Pancreas (tissue), 10 donors: ENCODE results near the gene HHAT. TPM values are rescaled to one million over a fixed set of nuclear protein-coding genes. Genes with fewer than 3 reads are reported as not detected.

Experiments
- ATAC-seq, 4 donors: fragments of 200-7000 bp; cut with Tn5 transposase; one replicate each; pipeline versions ENCODE4 v1.8.0 to v1.9.1; 2020; ENCODE audit warnings: mild to moderate bottlenecking in 4 of 4, moderate library complexity in 4 of 4
- DNase-seq, 6 donors: peaks; one replicate each; pipeline ENCODE4 v3.0.0-alpha.2; 2020
- FAIRE-seq: peaks from 2 replicates; lab custom pipeline; 2012; peaks lifted over from hg19 to GRCh38; lab: Jason Lieb, UNC
- H3K27ac ChIP-seq, 4 donors: fragments of 200-600 bp; sonication (generic); 1 replicate in 3 of 4; 2 replicates in 1 of 4; pipeline versions ENCODE4 v1.5.0 to v1.8.0; 2020
- H3K27me3 ChIP-seq, 4 donors: fragments of 200-600 bp; one replicate each; pipeline ENCODE4 v1.8.0; 2021
- H3K36me3 ChIP-seq, 3 donors: fragments of 200-600 bp; sonication (generic) in 1 of 3; one replicate each; pipeline versions ENCODE4 v1.5.0 to v1.8.0; 2020 to 2021
- H3K4me1 ChIP-seq, 3 donors: fragments of 200-600 bp; one replicate each; pipeline ENCODE4 v1.8.0; 2021
- H3K4me3 ChIP-seq, 4 donors: fragments of 200-600 bp; sonication (generic) in 2 of 4; one replicate each; pipeline versions ENCODE4 v1.5.0 to v1.8.0; 2020 to 2021
- H3K9me3 ChIP-seq, 4 donors: fragments of 200-600 bp; one replicate each; pipeline ENCODE4 v1.8.0; 2021
- WGBS, 2 donors: extraction: QIAGEN DNeasy Blood & Tissue Kit; methylation state at CpG; one replicate each; pipeline ENCODE4 v1.1.7; 2013; 5-methylcytosine and 5-hydroxymethylcytosine counted together
- intact Hi-C, 3 donors: fragments of 100-400 bp; cut with DNase I; formaldehyde crosslinking; loops; one replicate each; pipeline versions ENCODE4 v1.11.1 to v1.14.2; 2022
- polyA plus RNA-seq, 2 donors: library from polyadenylated mRNA; stranded (reverse); fragments of 200-250 nt; gene quantifications; one replicate each; pipeline ENCODE4 v1.2.3, GENCODE V29; 2013
- total RNA-seq, 6 donors: library from RNA; stranded (reverse); fragmentation: NEBNext Ultra II Directional in 4 of 6; extraction: Animal tissue kit (Norgen Biotek cat#: 25700) in 4 of 6; gene quantifications; one replicate each; pipeline versions ENCODE4 v1.2.1 to v1.2.4, GENCODE V29; 2021 to 2023
- TF ChIP-seq, protein P1 (sequence below), 4 donors: fragments of 200-600 bp; sonication (generic) in 3 of 4; IDR thresholded peaks; one replicate each; pipeline versions ENCODE4 v1.5.0 to v1.8.0; 2021; ENCODE audit warnings: antibody characterized with exemption in 4 of 4
- donor health status: healthy with polysubstance abuse.
- donor health status: DM: no; HTN: no; CAD: no; lungs with moderate emphysema.
- donor health status: DM: no; HTN: no; CAD: no.
- donor health status: control.
- donor health status: control.
- donor health status: Bipolar disorder and iron deficiency.
- donor health status: DM: yes; HTN: yes; CAD: no.
- donor health status: DM: no; HTN: no; CAD: no.
- donor health status: DM: no; HTN: no; CAD: no.
- donor health status: DM: yes; HTN: yes; CAD: no.

The HHAT gene
- total and polyA plus RNA-seq, 8 donors, result 1.3 to 4.1 (median 2.4) TPM

DNA sequence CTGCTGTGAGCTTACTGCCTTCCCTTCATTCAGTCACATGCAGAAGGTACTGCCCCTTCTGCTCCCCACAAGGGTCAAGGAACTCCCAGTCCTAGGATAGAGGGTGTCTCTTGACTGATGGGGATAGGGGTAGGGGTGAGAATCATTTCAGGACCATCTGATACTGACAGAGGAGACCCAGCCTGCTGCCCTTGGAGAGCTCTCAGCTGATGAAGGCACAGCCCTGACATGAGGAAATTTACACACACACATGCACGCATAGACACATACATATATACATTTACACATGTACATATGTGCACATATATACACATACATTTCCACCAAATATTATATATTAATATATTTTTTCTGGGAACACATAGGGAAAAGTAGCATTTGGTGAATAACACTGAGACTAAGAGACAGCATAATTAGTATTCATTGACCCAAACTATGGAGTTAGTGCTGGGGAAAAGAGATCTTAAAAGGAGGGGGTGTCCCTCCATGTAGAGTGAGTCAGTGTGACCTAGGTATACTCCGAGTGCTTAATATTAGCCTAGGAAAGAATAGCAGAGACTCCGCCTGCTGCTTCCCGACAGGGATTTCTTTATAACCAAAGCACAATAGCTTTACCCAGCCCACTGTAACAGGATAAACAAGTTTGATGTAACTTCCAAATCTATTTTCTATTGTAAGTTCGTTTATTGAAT lies 27.6 kb upstream of the HHAT start:
- intact Hi-C loops, result no loop called here
- WGBS, 2 donors, result 55 to 60% methylated on average over 5 of the region's 5 CpGs
- FAIRE-seq (no peak), DNase-seq (no peak), ATAC-seq (no peak)
- H3K9me3 ChIP-seq, result no peaks in the 10 kb centered on the region
- H3K27ac ChIP-seq, result no peak overlapping the region
- H3K4me1 ChIP-seq, result no peaks in the 10 kb centered on the region
- H3K27me3 ChIP-seq, result no peaks in the 10 kb centered on the region
- H3K4me3 ChIP-seq, result no peak overlapping the region
- TF ChIP-seq, protein P1, sequence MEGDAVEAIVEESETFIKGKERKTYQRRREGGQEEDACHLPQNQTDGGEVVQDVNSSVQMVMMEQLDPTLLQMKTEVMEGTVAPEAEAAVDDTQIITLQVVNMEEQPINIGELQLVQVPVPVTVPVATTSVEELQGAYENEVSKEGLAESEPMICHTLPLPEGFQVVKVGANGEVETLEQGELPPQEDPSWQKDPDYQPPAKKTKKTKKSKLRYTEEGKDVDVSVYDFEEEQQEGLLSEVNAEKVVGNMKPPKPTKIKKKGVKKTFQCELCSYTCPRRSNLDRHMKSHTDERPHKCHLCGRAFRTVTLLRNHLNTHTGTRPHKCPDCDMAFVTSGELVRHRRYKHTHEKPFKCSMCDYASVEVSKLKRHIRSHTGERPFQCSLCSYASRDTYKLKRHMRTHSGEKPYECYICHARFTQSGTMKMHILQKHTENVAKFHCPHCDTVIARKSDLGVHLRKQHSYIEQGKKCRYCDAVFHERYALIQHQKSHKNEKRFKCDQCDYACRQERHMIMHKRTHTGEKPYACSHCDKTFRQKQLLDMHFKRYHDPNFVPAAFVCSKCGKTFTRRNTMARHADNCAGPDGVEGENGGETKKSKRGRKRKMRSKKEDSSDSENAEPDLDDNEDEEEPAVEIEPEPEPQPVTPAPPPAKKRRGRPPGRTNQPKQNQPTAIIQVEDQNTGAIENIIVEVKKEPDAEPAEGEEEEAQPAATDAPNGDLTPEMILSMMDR (IDR thresholded peaks at IDR 0.05), result no peak
- H3K36me3 ChIP-seq, result no peaks in the 10 kb centered on the region

DNA sequence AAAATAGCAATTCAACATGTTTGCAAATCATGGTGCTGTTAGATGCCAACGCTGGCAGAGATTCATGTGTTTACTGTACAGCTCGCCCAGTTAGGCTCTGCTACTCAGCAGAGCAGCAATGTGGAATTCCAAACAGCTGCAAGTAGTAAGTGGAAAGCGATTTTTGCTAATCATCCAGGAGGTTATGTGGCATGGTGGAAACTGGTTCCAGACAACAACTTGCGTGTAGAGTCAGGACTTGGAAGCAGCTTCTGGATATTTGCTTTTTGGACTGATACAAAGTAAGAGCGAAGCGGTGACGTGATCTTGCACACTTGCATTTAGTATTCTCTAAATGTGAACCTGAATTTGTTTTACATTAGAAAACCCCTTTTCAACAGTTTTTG lies 27.1 kb upstream of the HHAT start:
- H3K27me3 ChIP-seq, result no peaks in the 10 kb centered on the region
- intact Hi-C loops, result no loop called here
- no peak for FAIRE-seq
- 55 to 61% methylated on average over 7 of the region's 7 CpGs for WGBS, 2 donors
- DNase-seq, result no peak
- no peaks in the 10 kb centered on the region for H3K36me3 ChIP-seq
- H3K9me3 ChIP-seq, result no peaks in the 10 kb centered on the region
- H3K4me3 ChIP-seq, result no peak overlapping the region
- no peaks in the 10 kb centered on the region for H3K4me1 ChIP-seq
- TF ChIP-seq, protein P1 (IDR thresholded peaks at IDR 0.05), result no peak
- ATAC-seq, result no peak
- no peak overlapping the region for H3K27ac ChIP-seq

DNA sequence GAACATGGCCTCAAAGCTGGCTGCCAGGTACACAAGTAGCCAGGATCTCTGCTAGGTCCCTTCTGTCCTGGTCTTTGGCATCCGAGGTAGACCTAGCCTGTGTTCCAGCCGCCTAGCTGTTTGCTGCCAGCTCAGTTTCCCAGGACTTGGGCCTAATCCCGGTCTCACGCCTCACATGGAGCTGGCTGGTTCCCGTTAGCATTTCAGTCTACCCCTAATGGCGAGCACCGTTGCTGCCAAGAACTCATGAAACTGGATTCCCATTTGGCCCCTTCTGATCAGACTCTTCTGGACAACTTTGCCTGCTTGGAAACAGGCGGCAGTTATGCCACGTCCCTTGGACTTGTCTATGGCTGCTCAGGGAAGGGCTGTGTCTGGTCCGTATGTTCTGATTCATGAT lies 26.2 kb upstream of the HHAT start:
- Histone ChIP-seq H3K27ac (no peak overlapping the region), H3K36me3 (no peaks in the 10 kb centered on the region), H3K4me1 (no peaks in the 10 kb centered on the region), H3K27me3 (no peaks in the 10 kb centered on the region), H3K4me3 (no peak overlapping the region), H3K9me3 (no peaks in the 10 kb centered on the region)
- intact Hi-C loops, result no loop called here
- TF ChIP-seq, protein P1 (IDR thresholded peaks at IDR 0.05), result no peak
- FAIRE-seq, result no peak
- DNase-seq, result no peak
- 87 to 94% methylated on average over 10 of the region's 10 CpGs for WGBS, 2 donors
- no peak for ATAC-seq

DNA sequence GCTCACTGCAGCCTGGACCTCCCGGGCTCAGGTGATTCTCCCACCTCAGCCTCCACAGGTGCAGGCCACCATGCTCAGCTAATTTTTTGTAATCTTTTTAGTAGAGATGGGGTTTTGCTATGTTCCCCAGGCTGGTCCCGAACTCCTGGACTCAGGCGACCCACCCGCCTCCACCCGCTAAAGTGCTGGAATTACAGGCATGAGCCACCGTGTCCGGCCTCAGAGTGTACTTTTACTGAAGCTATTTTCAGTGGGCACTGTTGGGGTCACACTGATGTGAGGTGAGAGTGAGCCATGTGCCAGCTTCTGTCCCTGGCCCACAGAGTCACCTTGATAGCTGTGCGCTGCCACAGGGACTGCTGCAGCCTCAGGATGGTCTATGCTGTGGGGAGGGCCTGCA lies 25.3 kb upstream of the HHAT start:
- no peak for DNase-seq
- intact Hi-C loops, result no loop called here
- TF ChIP-seq, protein P1 (IDR thresholded peaks at IDR 0.05), result no peak
- FAIRE-seq, result no peak
- Histone ChIP-seq H3K9me3 (no peaks in the 10 kb centered on the region), H3K36me3 (no peaks in the 10 kb centered on the region), H3K27ac (no peak overlapping the region), H3K4me1 (no peaks in the 10 kb centered on the region), H3K4me3 (no peak overlapping the region), H3K27me3 (no peaks in the 10 kb centered on the region)
- WGBS, 2 donors, result 96% methylated on average over 8 of the region's 8 CpGs
- no peak for ATAC-seq

DNA sequence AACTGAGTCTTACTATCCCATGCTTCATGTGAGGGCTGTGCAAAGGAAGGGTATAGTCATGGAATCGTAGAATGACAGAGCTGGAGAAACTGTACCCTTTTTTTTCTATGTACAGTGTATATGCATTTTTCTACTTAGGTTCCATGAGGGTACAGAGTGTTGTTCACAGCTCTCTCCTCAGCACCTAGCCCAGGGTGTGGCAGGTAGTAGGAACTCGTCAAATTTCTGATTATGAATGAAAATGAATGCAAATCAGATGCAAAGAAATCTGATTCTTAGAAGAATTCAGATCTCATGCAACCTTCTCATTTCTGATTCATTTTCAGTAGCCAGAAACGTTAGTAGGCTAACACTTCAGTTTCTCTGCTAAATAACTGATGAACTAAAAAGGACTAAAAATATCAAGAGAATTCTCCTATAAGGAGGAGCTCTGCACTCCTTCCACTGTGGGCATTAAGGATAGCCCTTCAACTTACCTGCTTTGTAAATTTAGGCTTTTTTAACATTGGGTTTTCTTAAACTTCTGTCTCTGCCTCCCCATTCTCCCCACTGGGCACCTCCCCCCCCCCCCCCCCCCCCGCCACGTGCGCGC lies 18.0 kb upstream of the HHAT start:
- H3K4me1 ChIP-seq, result no peaks in the 10 kb centered on the region
- no peaks in the 10 kb centered on the region for H3K27me3 ChIP-seq
- 15 to 28% methylated on average over 3 to 6 of the region's 7 CpGs for WGBS, 2 donors
- TF ChIP-seq, protein P1 (IDR thresholded peaks at IDR 0.05), result no peak
- no peaks in the 10 kb centered on the region for H3K9me3 ChIP-seq
- ATAC-seq, result no peak
- H3K4me3 ChIP-seq, result no peak overlapping the region
- intact Hi-C loops, result loop anchor here (5.0 kb wide), 1 partner anchor 168 kb away; no protein-coding TSS in a partner anchor
- no peak for DNase-seq
- FAIRE-seq, result no peak
- H3K27ac ChIP-seq, result no peak overlapping the region
- no peaks in the 10 kb centered on the region for H3K36me3 ChIP-seq
